IPS-18c (cell line): Measurements from ENCODE around the gene PLXDC2.
"Not testable (repeated sequence)": the region's sequence is repeated elsewhere in the genome, so short reads cannot be mapped to it uniquely, and the experiment has no call there.

Experiments used
- H3K4me3 ChIP-seq: 2 replicates; pipeline ENCODE4 v1.7.0; 2013; ENCODE audit warnings: low read depth, mild to moderate bottlenecking, low read length, moderate library complexity; ENCODE audit not compliant: insufficient read depth
- H3K9me3 ChIP-seq: one replicate; pipeline ENCODE4 v1.6.1; 2013; ENCODE audit warnings: mild to moderate bottlenecking, low read length, moderate library complexity; ENCODE audit not compliant: control insufficient read depth, insufficient read depth

Gene PLXDC2

DNA sequence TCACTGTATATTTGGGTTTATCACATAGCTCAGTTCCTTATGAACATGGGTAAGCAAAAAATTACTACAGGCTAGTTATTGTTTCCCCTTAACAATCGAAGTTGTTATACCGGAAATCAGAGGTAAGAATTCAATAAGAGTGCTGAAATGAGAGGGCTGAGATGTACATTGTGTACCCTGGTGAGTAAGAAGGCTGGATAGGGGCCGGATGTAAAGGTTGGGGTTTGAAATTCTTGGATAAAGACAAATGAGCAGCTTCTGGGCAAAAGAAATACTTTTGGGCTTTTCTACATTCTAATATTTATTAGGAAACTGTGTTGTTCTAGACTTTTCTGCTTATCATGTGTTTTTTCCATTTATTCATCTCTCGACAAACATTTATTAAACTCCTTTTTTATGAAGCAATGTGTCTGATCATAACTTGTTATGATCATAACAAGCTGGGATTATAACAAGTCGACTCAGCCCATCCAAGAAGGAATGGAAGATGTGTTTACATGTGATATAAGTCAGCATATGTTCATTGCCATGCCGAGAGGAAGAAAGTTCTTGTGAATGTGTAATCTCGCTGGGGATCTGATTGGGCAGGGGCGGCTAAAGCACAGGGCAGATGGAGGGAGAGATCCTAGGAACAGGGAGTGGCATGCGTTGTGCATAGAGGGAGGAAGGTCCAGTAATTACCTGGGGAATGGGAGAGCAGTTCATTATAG is 155.3 kb downstream of the PLXDC2 start:
- Histone ChIP-seq H3K9me3 (no peaks in the 10 kb centered on the region), H3K4me3 (no peak overlapping the region)

DNA sequence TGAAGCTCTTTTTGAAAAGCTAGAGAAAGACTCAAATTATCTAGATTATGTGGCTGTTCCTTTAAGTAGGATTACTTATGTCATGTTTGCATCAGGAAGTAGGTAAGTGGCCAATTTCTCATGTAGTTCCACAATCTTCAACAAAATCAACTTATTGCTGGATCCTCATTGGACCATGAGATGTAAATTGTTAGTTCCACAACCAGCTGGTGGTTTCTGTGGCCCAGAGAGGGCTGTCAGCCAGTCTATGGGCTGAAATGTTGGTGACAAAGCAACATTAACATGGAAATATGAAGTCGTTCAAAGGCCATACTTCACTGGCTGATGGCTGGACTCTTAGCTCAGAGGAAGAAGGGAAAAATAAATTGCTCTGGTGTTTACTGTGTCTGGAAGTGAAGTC is 157.9 kb downstream of the PLXDC2 start:
- H3K4me3 ChIP-seq: no peak overlapping the region
- H3K9me3 ChIP-seq: no peaks in the 10 kb centered on the region

DNA sequence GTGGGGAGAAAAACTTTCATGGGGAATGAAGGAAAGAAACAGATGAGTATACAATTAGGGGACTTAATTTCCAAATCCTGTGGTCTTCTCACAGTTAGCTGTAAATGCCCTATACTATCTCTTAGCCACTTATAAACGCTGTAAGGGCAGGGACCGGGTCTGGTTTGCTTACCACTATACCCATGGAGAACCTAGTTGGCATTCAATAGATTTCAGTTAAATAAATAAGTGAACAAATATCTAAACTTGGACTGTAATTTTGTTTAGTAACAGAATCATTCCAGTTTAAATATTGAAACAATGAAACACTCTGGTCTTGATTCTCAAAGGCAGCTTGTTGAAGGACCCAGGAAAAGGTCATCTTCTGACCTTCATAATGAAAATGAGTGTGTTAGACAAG is 158.3 kb downstream of the PLXDC2 start:
- Histone ChIP-seq H3K4me3 (no peak overlapping the region), H3K9me3 (no peaks in the 10 kb centered on the region)

DNA sequence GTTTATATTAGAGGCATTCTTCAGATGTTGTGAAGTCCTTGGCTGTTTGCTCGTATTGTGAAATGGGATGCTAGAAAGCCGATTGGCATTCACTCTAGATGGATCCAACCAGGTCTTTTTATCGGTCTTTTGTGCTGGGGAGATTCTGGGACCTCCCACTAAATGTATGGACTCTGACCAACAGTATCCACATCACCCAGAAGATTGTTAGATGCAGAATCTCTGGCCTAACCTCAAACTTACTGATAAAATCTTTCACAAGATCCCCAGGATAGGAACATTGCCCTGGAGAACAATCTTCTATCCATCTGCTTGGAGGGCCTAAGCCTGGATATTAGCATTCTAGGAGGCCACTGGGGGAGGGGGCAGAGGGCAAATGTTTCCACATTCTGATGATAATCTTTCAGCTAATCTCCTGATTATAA is 160.9 kb downstream of the PLXDC2 start:
- Histone ChIP-seq H3K4me3 (no peak overlapping the region), H3K9me3 (no peaks in the 10 kb centered on the region)

DNA sequence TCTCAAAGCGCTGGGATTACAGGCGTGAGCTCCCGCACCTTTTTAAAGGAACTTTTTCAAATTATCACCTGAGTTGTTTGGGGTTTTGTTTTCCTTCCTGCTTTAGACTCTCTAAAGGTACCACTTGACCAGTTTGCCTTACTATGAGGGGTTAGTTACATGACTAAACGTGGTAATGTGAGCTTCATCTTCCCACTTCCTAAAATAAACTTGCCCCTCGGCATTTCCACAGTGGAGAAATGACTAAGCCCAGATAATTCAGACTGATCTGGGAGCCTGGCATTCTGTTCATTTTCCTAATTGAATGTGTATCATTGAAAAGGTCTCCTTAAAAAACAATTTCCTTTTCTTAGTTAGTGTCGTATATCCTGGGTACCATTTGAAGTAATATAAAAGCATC is 163.4 kb downstream of the PLXDC2 start:
- Histone ChIP-seq H3K4me3 (no peak overlapping the region), H3K9me3 (no peaks in the 10 kb centered on the region)

DNA sequence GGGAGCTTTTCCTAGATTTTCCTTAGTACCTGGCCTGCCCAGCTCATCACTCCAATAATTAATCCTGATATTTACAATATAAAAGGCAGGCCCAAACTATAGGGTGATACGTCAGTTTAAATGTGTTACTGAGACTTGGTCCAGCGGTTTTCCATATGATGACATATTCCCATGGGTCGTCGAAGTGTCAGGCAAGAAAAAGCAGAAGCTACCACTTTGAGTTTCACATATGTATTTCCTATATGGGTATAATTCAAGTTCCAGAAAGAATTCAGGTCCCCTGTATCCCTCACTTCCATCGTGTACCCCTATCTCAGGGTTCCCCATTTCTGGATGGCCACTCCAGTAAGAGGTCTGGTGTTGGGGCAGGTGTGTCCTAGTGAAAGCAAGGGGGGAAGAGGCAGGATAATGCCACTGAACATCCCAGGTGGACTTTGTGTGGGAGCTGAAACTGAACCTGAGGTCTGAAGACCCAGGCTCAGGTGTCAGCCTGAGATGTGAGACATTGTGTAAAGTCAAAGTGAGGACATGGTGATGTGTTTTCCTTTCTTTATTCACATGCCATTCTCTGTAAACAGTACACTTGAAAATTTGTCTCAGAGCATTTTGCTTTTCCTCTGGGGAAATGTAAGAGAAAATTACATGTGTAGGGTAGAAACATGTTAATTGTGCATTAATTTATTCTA is 167.8 kb downstream of the PLXDC2 start:
- Histone ChIP-seq H3K4me3 (no peak overlapping the region), H3K9me3 (no peaks in the 10 kb centered on the region)

DNA sequence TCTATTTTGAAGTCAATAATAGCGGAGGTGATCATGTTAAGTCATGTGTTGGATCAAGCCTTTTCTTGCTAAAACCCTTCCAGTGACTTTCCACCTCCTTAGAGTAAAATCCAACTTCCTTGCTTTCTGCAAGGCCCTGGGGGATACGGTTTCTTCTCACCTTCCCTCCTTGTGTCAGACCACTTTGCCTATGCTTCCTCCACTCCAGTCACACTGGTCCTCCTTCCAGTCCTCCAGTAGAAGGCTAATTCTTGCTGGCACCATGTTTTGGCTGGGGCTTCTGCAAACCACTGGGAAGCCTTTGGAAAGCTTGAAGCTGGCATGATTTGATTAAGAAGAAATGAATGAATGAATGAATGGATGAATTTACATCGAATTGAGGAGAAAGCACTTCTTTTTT is 169.5 kb downstream of the PLXDC2 start:
- Histone ChIP-seq H3K9me3 (no peaks in the 10 kb centered on the region), H3K4me3 (no peak overlapping the region)

DNA sequence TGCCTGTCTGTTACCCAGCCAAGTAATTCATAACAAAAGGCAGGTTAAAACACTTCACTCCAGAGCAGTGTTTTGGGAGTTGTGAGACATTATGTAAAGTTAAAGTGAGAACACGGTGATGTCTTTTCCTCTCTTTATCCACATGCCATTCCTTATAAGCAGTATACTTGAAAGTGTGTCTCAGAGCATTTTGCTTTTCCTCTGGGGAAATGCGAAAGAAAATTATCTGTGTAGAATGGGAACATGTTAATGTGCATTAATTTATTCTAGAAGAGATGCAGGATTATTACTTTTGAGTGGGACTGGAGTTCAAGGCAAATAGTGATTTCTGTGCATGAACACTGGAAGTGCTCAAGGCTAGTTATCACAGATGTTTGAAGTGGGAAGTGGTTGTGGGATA is 170.4 kb downstream of the PLXDC2 start:
- Histone ChIP-seq H3K4me3 (no peak overlapping the region), H3K9me3 (no peaks in the 10 kb centered on the region)

DNA sequence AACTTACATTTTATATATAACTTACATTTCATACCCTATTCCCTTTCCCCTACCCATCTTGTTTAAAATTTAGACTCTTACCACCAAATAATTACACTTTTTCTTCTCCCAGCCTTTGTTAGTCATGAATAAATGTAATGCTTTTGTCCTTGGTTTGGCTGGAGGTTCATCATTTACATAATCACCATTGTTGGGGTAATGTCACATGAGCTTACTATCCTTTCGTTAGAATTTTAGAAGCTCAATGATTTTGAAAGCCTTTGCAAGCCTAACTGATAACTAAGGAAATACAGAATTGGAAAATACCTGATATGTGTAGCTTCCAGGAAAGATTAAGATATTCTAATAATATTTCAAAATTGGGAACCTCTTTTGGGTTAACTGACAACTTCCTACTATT is 171.7 kb downstream of the PLXDC2 start:
- Histone ChIP-seq H3K4me3 (no peak overlapping the region), H3K9me3 (no peaks in the 10 kb centered on the region)

DNA sequence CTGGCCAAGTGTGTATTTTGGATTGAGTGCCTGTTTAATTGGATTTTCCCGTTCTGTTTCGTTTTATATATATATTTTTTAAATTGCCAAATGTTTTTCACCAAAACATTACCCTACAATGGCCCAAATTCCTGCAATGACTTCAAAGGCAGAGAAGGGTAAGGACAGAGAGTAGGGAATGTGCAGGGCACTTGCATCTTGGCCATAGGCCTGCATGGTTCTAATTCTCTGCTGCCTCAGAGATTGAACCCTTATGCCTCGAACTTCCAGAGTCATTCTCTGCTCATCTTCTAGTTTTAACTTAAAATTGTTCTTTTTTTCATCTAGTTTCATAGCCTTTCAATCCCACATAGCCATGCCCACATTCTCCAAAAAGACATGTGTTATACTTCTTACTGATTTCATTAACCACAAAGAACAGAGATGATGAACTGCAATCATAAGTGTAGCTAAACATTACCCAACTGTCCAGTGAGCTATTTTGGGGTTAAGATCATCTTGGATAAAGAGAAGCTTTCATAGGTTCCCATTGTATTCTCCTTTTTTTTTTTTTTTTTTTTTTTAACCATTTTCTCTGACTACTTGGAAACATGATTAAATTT is 177.6 kb downstream of the PLXDC2 start:
- Histone ChIP-seq H3K4me3 (no peak overlapping the region), H3K9me3 (no peaks in the 10 kb centered on the region)

DNA sequence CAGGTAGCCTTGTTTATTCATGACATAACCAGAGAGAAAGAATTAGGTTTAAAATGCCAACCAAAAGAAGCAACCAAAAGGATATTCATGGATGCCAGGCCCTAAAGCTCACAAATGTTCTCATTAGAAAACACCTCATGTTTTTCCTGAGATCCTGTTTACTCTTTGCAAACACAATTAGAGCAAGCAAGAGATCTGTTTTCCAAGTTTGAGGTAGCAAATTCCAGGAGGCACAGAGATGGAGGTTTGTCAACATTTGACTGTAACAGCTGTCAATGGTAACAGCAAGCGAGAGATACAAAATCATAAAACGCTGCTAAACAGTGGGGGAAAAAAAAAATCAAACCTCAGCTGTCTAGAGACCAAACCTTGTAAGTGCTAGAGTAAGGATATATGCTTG is 182.2 kb downstream of the PLXDC2 start:
- Histone ChIP-seq H3K4me3 (no peak overlapping the region), H3K9me3 (no peaks in the 10 kb centered on the region)

DNA sequence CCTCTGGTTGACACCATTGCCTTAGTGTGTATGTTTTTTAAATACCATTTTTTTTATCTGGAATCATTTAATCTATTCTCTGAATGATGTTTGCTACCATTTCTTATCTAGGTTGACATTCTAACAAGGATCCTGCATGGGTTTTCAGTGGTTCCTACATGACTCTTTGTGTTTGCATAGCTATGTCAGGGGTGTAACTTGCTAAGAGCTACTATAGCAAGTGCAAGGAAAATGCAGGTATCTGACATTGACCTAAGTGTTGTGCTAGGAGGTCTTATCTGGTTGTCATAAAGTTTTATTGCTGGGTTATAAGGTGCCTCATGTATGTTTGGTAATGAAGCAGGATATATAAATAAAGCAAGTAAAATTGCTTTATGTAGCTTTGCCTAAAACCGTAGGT is 183.2 kb downstream of the PLXDC2 start:
- Histone ChIP-seq H3K9me3 (no peaks in the 10 kb centered on the region), H3K4me3 (no peak overlapping the region)

DNA sequence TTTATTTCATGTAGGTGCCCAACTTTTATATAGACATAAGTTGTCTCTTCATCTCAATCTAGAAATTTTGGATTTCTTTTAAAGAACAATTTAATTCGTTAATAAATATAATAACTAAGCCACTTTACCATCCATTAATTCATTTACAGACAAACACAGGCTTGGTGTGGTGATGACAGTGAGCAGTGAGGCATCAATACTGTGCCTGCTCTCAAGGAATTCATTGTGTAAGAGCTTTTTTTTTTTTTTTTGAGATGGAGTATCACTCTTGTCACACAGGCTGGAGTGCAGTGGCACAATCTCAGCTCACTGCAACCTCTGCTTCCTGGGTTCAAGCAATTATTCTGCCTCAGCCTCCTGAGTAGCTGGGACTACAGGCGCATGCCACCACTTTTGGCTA is 185.8 kb downstream of the PLXDC2 start:
- not testable (repeated sequence) for H3K4me3 ChIP-seq, H3K9me3 ChIP-seq

DNA sequence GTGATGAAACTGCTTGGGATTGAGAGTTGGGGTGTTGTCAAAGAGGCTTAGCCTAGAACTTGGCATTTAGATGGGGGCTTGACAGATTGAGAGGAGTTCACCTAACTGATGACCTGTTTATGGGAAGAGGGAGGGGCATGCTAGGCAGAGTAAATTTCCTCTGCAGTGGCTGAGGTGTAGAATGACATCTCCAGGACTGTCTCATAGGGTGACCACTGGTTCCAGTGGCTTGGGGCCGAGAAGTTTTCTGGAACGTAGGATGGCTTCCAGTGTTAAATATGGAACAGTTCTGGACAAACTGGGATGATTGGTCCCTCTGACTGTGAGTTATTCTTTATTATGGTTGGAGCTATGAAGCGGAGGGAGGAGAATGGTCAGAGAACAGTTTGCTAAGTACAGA is 186.4 kb downstream of the PLXDC2 start:
- H3K4me3 ChIP-seq: no peak overlapping the region
- no peaks in the 10 kb centered on the region for H3K9me3 ChIP-seq

DNA sequence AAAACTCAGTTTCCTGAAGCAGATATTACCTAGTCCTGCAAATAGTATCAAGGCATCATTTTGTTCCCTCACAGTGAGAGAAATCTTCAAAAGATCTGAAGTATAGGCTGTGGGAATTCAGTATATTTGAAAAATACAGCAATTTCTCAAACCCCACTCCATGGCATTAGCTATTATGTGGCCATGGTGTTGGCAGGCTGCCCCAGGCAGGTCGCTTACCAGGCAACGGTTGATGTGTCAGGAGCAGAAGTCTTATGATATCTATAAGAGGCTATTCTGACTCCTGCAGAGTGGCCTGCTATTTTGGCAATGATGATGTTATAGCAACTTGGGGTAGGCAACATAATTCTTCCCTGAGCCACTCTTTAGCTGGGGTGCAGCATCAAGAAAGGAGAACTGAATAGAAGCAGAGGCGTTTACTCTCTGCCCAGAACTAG is 187.9 kb downstream of the PLXDC2 start:
- no peaks in the 10 kb centered on the region for H3K9me3 ChIP-seq
- no peak overlapping the region for H3K4me3 ChIP-seq

DNA sequence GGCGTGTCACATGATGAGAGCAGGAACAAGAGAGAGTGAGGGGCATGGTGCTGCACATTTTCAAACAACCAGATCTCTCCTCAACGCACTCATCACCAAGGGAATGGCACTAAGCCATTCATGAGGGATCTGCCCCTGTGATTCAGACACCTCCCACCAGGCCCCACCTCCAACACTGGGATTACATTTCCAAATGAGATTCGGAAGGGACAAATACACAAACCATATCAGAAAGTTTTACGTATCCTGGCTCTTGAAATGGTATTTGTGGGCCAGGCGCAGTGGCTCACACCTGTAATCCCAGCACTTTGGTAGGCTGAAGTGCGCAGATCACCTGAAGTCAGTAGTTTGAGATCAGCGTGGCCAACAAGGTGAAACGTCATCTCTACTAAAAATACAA is 189.4 kb downstream of the PLXDC2 start:
- Histone ChIP-seq H3K9me3 (no peaks in the 10 kb centered on the region), H3K4me3 (no peak overlapping the region)

DNA sequence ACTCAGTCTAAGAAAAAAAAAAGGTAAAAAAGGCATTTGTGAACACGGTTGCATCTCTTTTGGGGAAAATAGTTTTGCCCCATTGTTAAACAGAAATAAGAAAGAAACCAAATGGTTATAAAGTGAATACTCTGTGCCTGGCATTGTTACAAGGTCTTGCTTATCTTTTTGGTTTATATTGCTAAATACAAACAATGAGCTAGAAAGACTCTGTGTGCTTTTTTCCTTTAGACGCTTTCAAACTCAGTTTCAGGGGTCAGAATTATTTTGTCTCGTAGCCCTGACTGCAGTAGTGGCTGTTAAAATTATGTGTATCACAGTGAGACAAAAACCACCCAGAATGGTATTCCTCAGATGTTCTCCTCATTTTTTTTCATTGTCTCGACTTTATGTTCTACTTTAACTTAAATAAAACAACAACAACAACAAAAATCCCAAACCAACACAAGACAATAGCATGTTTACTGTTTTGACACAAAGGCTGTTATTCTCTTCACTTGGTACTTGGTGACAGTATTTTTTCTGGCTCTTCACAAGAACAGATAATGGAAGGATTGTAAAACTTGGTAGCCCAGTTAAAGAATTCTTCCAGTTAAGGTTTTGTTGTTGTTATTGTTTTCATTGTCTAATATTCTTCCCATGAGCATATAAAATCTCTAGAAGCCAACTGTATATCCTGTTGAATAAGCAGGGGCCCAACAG is 190.1 kb downstream of the PLXDC2 start:
- no peaks in the 10 kb centered on the region for H3K9me3 ChIP-seq
- no peak overlapping the region for H3K4me3 ChIP-seq

DNA sequence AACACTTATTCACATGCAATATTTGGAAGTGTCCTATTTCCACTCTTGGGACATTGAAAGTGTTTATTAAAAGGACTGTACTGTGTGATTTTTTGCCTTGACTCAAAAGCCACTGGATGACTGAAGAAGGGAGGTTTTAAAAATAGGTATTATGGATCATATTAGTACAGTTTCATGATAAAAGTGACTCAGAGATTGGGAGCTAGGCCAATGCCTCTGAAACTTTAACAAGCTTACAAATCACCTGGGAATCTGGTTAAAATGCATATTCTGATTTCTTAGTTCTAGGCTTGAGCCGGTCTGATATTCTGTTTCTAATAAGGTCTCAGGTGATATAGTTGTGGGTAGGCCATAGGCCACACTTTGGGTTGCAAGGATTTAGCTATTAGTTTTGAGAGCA is 191.2 kb downstream of the PLXDC2 start:
- Histone ChIP-seq H3K9me3 (no peaks in the 10 kb centered on the region), H3K4me3 (no peak overlapping the region)
